Caco-2 (cell line): ENCODE data around the gene MTPN. TPM values are rescaled to one million over a fixed set of nuclear protein-coding genes. Genes with fewer than 3 reads are reported as not detected.

ENCODE experiments used
- BruUV-seq: library from RNA; stranded (reverse); fragments of 400-500 nt; replicated peaks from 2 replicates; lab custom pipeline; 2021; lab: Mats Ljungman, UMichigan
- CTCF ChIA-PET: fragments of 300-600 bp; sonication (Branson Sonifier 250); formaldehyde crosslinking; loops from one replicate; lab custom pipeline; 2022; ENCODE audit warnings: antibody characterized with exemption; lab: Charles Lee
- POLR2A ChIA-PET: fragments of 300-600 bp; sonication (Branson Sonifier 250); formaldehyde crosslinking; loops from one replicate; lab custom pipeline; 2022; ENCODE audit warnings: antibody characterized with exemption; lab: Charles Lee
- DNase-seq, 2 experiments: peaks; one replicate each; pipeline versions ENCODE4 v3.0.0 to v3.0.0-alpha.2; 2020 to 2022
- H3K27me3 ChIP-seq: replicated peaks from 2 replicates; pipeline ENCODE4 v1.6.0; 2011; ENCODE audit warnings: low read length; ENCODE audit not compliant: control insufficient read depth, insufficient read depth
- H3K36me3 ChIP-seq: 2 replicates; pipeline ENCODE4 v1.5.1; 2011; ENCODE audit warnings: low read length; ENCODE audit not compliant: control insufficient read depth, insufficient read depth
- H3K4me1 ChIP-seq: fragments of 250-450 bp; sonication (Bioruptor Pico); 2 replicates; pipeline ENCODE4 v1.5.1; 2020; ENCODE audit warnings: mild to moderate bottlenecking
- H3K4me3 ChIP-seq: 2 replicates; pipeline ENCODE4 v1.5.1; 2011; ENCODE audit warnings: low read depth, mild to moderate bottlenecking, control low read depth, low read length
- H3K9me3 ChIP-seq: fragments of 250-450 bp; sonication (Bioruptor Pico); 2 replicates; pipeline ENCODE4 v1.5.1; 2020; ENCODE audit warnings: mild to moderate bottlenecking, moderate library complexity
- H3K27ac Mint-ChIP-seq: one replicate; pipeline ENCODE4 v1.8.0; 2022; ENCODE audit warnings: mixed read lengths; ENCODE audit not compliant: unreplicated experiment
- H3K27me3 Mint-ChIP-seq: one replicate; pipeline ENCODE4 v1.8.0; 2022; ENCODE audit warnings: mixed read lengths; ENCODE audit not compliant: insufficient read depth, unreplicated experiment
- H3K36me3 Mint-ChIP-seq: one replicate; pipeline ENCODE4 v1.8.0; 2022; ENCODE audit warnings: mild to moderate bottlenecking, mixed read lengths; ENCODE audit not compliant: insufficient read depth, unreplicated experiment
- H3K4me1 Mint-ChIP-seq: one replicate; pipeline ENCODE4 v1.8.0; 2022; ENCODE audit warnings: low read depth, mixed read lengths; ENCODE audit not compliant: unreplicated experiment
- H3K4me3 Mint-ChIP-seq: one replicate; pipeline ENCODE4 v1.8.0; 2022; ENCODE audit warnings: mild to moderate bottlenecking, moderate library complexity, mixed read lengths; ENCODE audit not compliant: unreplicated experiment
- H3K9me3 Mint-ChIP-seq: one replicate; pipeline ENCODE4 v1.8.0; 2022; ENCODE audit warnings: mixed read lengths; ENCODE audit not compliant: unreplicated experiment
- intact Hi-C: fragments of 100-400 bp; cut with micrococcal nuclease; formaldehyde crosslinking; loops from one replicate; pipeline ENCODE4 v1.10.0; 2022; ENCODE audit not compliant: unreplicated experiment
- total RNA-seq: library from RNA; stranded (reverse); gene quantifications from 2 replicates; pipeline ENCODE4 v1.2.3, GENCODE V29; 2022
- TF ChIP-seq, protein P1 (sequence below), 2 experiments: fragments of 200-600 bp in 1 of 2; IDR thresholded peaks; 1 replicate in 1 of 2; 2 replicates in 1 of 2; pipeline versions ENCODE4 v1.5.1 to v1.8.0; 2011 to 2022; ENCODE audit warnings: antibody characterized with exemption in 1 of 2, control low read depth in 1 of 2, inconsistent platforms in 1 of 2, low read depth in 1 of 2, low read length in 1 of 2, mild to moderate bottlenecking in 1 of 2, moderate library complexity in 1 of 2; ENCODE audit not compliant: insufficient read depth in 1 of 2, severe bottlenecking in 1 of 2, unreplicated experiment in 1 of 2

MTPN gene
- total RNA-seq, 1 experiment from 2014 or later, result 138 TPM

DNA sequence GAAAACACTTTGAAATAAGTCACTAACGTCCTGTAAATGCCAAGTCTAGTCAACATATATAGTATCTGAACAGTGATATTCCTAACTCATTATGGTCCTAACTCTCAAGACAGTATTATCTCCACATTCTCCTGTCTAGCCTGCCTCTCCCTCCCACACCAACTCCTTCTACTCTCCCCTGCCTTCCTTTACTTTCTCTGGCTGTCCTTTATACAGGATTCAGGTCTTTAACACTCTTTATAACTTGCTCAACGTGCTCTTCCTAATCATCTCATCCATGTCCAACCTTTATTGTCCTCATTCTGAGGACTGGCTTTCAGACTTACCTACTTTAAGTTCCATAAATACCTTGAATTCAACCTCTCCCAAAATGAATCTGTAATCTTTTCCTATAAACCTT is 42.5 kb downstream of the MTPN start:
- no TSS peak for BruUV-seq
- POLR2A ChIA-PET, result no interaction called here
- TF ChIP-seq, protein P1, sequence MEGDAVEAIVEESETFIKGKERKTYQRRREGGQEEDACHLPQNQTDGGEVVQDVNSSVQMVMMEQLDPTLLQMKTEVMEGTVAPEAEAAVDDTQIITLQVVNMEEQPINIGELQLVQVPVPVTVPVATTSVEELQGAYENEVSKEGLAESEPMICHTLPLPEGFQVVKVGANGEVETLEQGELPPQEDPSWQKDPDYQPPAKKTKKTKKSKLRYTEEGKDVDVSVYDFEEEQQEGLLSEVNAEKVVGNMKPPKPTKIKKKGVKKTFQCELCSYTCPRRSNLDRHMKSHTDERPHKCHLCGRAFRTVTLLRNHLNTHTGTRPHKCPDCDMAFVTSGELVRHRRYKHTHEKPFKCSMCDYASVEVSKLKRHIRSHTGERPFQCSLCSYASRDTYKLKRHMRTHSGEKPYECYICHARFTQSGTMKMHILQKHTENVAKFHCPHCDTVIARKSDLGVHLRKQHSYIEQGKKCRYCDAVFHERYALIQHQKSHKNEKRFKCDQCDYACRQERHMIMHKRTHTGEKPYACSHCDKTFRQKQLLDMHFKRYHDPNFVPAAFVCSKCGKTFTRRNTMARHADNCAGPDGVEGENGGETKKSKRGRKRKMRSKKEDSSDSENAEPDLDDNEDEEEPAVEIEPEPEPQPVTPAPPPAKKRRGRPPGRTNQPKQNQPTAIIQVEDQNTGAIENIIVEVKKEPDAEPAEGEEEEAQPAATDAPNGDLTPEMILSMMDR (IDR thresholded peaks at IDR 0.05; ENCODE audit: insufficient read depth in 1 of 2, low read depth in 1 of 2, low read length in 1 of 2, severe bottlenecking in 1 of 2, unreplicated experiment in 1 of 2), result no peak
- H3K9me3 ChIP-seq, result no peaks in the 10 kb centered on the region
- Mint-ChIP-seq H3K4me1 (peaks cover 67% of the 10 kb centered on the region), H3K9me3 (no peaks in the 10 kb centered on the region), H3K27me3 (no peaks in the 10 kb centered on the region), H3K36me3 (peaks cover 9% of the 10 kb centered on the region), H3K27ac (peak overlapping the region; percentile 31), H3K4me3 (no peak overlapping the region)
- CTCF ChIA-PET, result no interaction called here
- H3K27me3 ChIP-seq, result no peaks in the 10 kb centered on the region
- no peak for DNase-seq
- H3K4me1 ChIP-seq, result peaks cover 66% of the 10 kb centered on the region
- no peak overlapping the region for H3K4me3 ChIP-seq
- no peaks in the 10 kb centered on the region for H3K36me3 ChIP-seq
- intact Hi-C loops, result loop anchor here (5.0 kb wide), 1 partner anchor 107 kb away; no protein-coding TSS in a partner anchor

DNA sequence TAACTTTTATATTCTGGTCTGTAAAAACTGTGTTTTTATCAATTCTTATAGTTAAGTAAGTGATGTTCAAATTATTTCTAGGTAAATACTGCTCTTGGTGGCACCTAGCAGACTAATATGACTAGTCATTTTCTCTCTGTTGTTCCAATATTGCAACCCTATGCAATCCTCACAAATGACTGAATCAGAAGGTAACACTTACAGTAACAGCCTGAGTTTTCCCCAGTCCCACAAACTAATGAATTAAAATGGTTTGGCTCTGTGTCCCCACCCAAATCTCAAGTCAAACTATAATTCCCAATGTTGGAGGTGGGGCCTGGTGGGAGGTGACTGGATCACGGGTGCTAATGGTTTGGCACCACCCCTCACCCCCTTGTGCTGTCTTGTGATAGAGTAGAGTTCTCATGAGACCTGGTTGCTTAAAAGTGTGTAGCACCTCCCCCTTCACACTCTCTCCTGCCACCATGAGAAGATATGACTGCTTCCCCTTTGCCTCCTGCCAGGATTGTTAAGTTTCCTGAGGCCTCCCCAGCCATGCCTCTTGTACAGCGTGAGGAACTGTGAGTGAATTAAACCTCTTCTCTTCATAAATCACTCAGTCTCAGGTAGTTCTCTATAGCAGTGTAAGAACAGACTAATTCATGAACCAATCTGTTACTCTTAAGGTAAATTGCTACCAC is 43.5 kb downstream of the MTPN start:
- H3K36me3 ChIP-seq, result no peaks in the 10 kb centered on the region
- peaks cover 62% of the 10 kb centered on the region for H3K4me1 Mint-ChIP-seq
- CTCF ChIA-PET, result interaction anchor here (0.6 kb wide), 1 partner anchor 414 kb away, joined by 3 read pairs; no protein-coding TSS in a partner anchor

DNA sequence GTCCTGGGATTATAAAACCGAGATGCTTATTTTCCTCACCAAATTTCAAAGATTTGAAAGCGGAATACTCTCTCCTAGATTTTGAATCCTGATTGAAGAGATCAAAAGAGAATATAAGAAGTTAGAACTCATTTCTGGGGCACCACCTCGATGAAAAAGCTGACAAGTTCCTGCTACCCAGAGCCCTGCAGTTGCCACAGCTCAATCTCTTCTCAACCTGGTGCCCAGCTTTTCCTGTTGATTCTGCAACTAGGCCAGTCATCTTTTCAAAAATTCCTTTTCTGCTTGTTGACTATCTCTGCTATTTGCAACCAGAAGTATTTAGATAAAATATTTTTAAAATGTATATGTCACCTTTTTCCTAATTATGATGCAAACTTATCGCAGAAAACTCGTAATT is 45.0 kb downstream of the MTPN start:
- Histone ChIP-seq H3K4me1 (peaks cover 69% of the 10 kb centered on the region), H3K27me3 (no peaks in the 10 kb centered on the region), H3K36me3 (no peaks in the 10 kb centered on the region), H3K9me3 (no peaks in the 10 kb centered on the region), H3K4me3 (no peak overlapping the region)
- Mint-ChIP-seq H3K27me3 (no peaks in the 10 kb centered on the region), H3K4me3 (no peak overlapping the region), H3K9me3 (no peaks in the 10 kb centered on the region), H3K27ac (no peak overlapping the region), H3K4me1 (peaks cover 57% of the 10 kb centered on the region), H3K36me3 (peaks cover 16% of the 10 kb centered on the region)
- no TSS peak for BruUV-seq
- CTCF ChIA-PET, result no interaction called here
- TF ChIP-seq, protein P1 (IDR thresholded peaks at IDR 0.05; ENCODE audit: insufficient read depth in 1 of 2, low read depth in 1 of 2, low read length in 1 of 2, severe bottlenecking in 1 of 2, unreplicated experiment in 1 of 2), result no peak
- DNase-seq, result no peak
- intact Hi-C loops, result loop anchor here (5.0 kb wide), 1 partner anchor 105 kb away; no protein-coding TSS in a partner anchor
- POLR2A ChIA-PET, result no interaction called here

More for the DNA sequence above, 43.5 kb downstream of the MTPN start:
- no TSS peak for BruUV-seq
- H3K36me3 Mint-ChIP-seq, result peaks cover 13% of the 10 kb centered on the region
- Histone ChIP-seq H3K4me3 (no peak overlapping the region), H3K9me3 (no peaks in the 10 kb centered on the region), H3K27me3 (no peaks in the 10 kb centered on the region), H3K4me1 (peaks cover 70% of the 10 kb centered on the region)
- DNase-seq, result no peak
- TF ChIP-seq, protein P1 (IDR thresholded peaks at IDR 0.05; ENCODE audit: insufficient read depth in 1 of 2, low read depth in 1 of 2, low read length in 1 of 2, severe bottlenecking in 1 of 2, unreplicated experiment in 1 of 2), result no peak
- intact Hi-C loops, result loop anchor here (5.0 kb wide), 1 partner anchor 106 kb away; no protein-coding TSS in a partner anchor
- no peaks in the 10 kb centered on the region for H3K9me3 Mint-ChIP-seq
- H3K27me3 Mint-ChIP-seq, result no peaks in the 10 kb centered on the region
- H3K4me3 Mint-ChIP-seq, result no peak overlapping the region
- peak overlapping the region; percentile 76 for H3K27ac Mint-ChIP-seq
- POLR2A ChIA-PET, result no interaction called here
